Measurements from ENCODE around the gene LPAR3.

The LPAR3 gene

DNA sequence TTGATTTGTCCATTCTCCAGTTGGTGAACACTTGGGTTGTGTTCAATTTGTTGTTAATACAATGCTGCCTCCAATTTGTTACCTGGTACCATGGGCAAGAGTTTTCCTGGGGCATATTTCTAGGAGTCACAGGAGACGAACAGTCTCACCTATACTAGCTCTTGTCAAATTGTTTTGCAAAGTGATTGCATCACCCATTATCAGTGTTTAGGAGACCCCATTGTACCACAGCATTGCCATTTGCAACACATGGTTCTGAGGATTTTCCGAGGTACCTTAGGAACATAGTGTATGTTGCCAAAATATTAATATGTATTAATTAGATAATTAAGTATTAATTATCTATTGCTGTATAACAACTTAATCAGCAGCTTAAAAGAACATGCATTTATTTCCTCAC is 97.8 kb downstream of the LPAR3 start:
- H3K4me1 ChIP-seq (ENCODE audit: low read length) = no peaks in the 10 kb centered on the region
- no peak overlapping the region for H3K4me3 ChIP-seq (ENCODE audit: low read length)
- H3K9me3 ChIP-seq (replicated peaks; ENCODE audit: insufficient read depth, low read length) = no peaks in the 10 kb centered on the region
- H3K4me2 ChIP-seq (ENCODE audit: low read depth, low read length) = no peak overlapping the region
- no peaks in the 10 kb centered on the region for H3K27me3 ChIP-seq (replicated peaks; ENCODE audit: insufficient read depth, low read length)
- H3F3A ChIP-seq (ENCODE audit: insufficient read depth, low read length) = no peaks in the 10 kb centered on the region
- TF ChIP-seq EZH2 (optimal IDR thresholded peaks at IDR 0.05; ENCODE audit: low read depth, low read length) (no peak), EZH2phosphoT487 (IDR thresholded peaks at IDR 0.05; ENCODE audit: low read length) (no peak)
- TF ChIP-seq, protein P1, sequence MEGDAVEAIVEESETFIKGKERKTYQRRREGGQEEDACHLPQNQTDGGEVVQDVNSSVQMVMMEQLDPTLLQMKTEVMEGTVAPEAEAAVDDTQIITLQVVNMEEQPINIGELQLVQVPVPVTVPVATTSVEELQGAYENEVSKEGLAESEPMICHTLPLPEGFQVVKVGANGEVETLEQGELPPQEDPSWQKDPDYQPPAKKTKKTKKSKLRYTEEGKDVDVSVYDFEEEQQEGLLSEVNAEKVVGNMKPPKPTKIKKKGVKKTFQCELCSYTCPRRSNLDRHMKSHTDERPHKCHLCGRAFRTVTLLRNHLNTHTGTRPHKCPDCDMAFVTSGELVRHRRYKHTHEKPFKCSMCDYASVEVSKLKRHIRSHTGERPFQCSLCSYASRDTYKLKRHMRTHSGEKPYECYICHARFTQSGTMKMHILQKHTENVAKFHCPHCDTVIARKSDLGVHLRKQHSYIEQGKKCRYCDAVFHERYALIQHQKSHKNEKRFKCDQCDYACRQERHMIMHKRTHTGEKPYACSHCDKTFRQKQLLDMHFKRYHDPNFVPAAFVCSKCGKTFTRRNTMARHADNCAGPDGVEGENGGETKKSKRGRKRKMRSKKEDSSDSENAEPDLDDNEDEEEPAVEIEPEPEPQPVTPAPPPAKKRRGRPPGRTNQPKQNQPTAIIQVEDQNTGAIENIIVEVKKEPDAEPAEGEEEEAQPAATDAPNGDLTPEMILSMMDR (IDR thresholded peaks at IDR 0.05; ENCODE audit: low read length) = no peak
- H3K79me2 ChIP-seq (ENCODE audit: low read length) = no peaks in the 10 kb centered on the region
- no peak overlapping the region for H3K27ac ChIP-seq (ENCODE audit: low read length)
- H3K9me2 ChIP-seq (replicated peaks; ENCODE audit: insufficient read depth, low read length) = no peaks in the 10 kb centered on the region
- no peaks in the 10 kb centered on the region for H3K36me3 ChIP-seq (replicated peaks; ENCODE audit: insufficient read depth, low read length)
- H4K20me1 ChIP-seq (ENCODE audit: insufficient read depth, low read length) = no peaks in the 10 kb centered on the region
- no peak overlapping the region for H3K9ac ChIP-seq (ENCODE audit: low read length)
- H2AFZ ChIP-seq (ENCODE audit: low read length) = no peak overlapping the region
- DNase-seq = no peak

DNA sequence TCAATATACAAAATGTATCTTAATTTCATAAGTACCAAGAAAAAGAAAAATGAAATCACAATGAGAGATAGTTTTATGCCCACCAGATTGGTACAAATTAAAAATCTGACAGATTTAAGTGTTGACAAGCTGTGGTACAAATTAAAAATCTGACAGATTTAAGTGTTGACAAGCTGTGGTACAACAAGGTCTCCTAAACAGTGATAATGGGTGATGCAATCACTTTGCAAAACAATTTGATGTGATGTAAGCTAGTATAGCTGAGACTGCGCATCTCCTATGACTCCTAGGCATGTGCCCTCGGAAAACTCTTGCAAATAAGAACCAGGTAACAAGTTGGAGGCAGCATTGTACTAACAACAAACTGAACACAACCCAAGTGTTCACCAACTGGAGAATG is 100.6 kb downstream of the LPAR3 start:
- DNase-seq = no peak

DNA sequence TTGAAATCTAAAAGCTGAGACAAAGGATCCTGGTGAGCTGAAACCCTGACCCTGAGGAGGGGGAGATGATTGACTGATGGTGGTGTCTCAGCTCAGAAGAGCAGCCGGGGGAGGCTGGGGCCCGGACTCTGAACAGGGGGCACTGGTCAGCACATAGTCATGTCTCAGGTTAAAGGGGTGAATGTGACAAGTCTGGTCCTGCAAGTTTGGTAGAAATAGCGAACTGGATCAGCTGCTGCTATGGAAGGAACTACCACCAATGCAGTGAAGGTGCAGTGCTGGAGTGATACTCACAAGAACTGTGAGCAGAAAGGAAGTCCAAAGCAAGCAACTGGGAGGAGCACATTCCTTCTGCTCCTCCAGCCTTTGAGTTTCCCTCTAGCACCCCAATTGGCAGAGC is 104.0 kb downstream of the LPAR3 start:
- Histone ChIP-seq H3F3A (ENCODE audit: insufficient read depth, low read length) (no peaks in the 10 kb centered on the region), H2AFZ (ENCODE audit: low read length) (no peak overlapping the region), H3K9me2 (replicated peaks; ENCODE audit: insufficient read depth, low read length) (no peaks in the 10 kb centered on the region), H3K9me3 (replicated peaks; ENCODE audit: insufficient read depth, low read length) (no peaks in the 10 kb centered on the region), H3K27me3 (replicated peaks; ENCODE audit: insufficient read depth, low read length) (no peaks in the 10 kb centered on the region), H3K36me3 (replicated peaks; ENCODE audit: insufficient read depth, low read length) (no peaks in the 10 kb centered on the region), H3K27ac (ENCODE audit: low read length) (no peak overlapping the region), H3K9ac (ENCODE audit: low read length) (no peak overlapping the region), H3K4me1 (ENCODE audit: low read length) (no peaks in the 10 kb centered on the region), H3K79me2 (ENCODE audit: low read length) (no peaks in the 10 kb centered on the region), H3K4me2 (ENCODE audit: low read depth, low read length) (no peak overlapping the region), H4K20me1 (ENCODE audit: insufficient read depth, low read length) (no peaks in the 10 kb centered on the region), H3K4me3 (ENCODE audit: low read length) (no peak overlapping the region)
- TF ChIP-seq, protein P1 (IDR thresholded peaks at IDR 0.05; ENCODE audit: low read length) = no peak
- TF ChIP-seq EZH2 (optimal IDR thresholded peaks at IDR 0.05; ENCODE audit: low read depth, low read length) (no peak), EZH2phosphoT487 (IDR thresholded peaks at IDR 0.05; ENCODE audit: low read length) (no peak)
- no peak for DNase-seq

More for the DNA sequence above, 100.6 kb downstream of the LPAR3 start:
- Histone ChIP-seq H4K20me1 (ENCODE audit: insufficient read depth, low read length) (no peaks in the 10 kb centered on the region), H3K27me3 (replicated peaks; ENCODE audit: insufficient read depth, low read length) (no peaks in the 10 kb centered on the region), H2AFZ (ENCODE audit: low read length) (no peak overlapping the region), H3K9ac (ENCODE audit: low read length) (no peak overlapping the region), H3K9me3 (replicated peaks; ENCODE audit: insufficient read depth, low read length) (no peaks in the 10 kb centered on the region), H3K79me2 (ENCODE audit: low read length) (no peaks in the 10 kb centered on the region), H3K36me3 (replicated peaks; ENCODE audit: insufficient read depth, low read length) (no peaks in the 10 kb centered on the region), H3F3A (ENCODE audit: insufficient read depth, low read length) (no peaks in the 10 kb centered on the region), H3K4me1 (ENCODE audit: low read length) (no peaks in the 10 kb centered on the region), H3K9me2 (replicated peaks; ENCODE audit: insufficient read depth, low read length) (no peaks in the 10 kb centered on the region), H3K27ac (ENCODE audit: low read length) (no peak overlapping the region), H3K4me2 (ENCODE audit: low read depth, low read length) (no peak overlapping the region), H3K4me3 (ENCODE audit: low read length) (no peak overlapping the region)
- TF ChIP-seq EZH2phosphoT487 (IDR thresholded peaks at IDR 0.05; ENCODE audit: low read length) (no peak), EZH2 (optimal IDR thresholded peaks at IDR 0.05; ENCODE audit: low read depth, low read length) (no peak)
- TF ChIP-seq, protein P1 (IDR thresholded peaks at IDR 0.05; ENCODE audit: low read length) = no peak

All from MM.1S (cell line).